Endothelial cell of umbilical vein (primary cell): Measurements from ENCODE around the gene LSM11. TPM values are rescaled to one million over a fixed set of nuclear protein-coding genes. Genes with fewer than 3 reads are reported as not detected.

Experiments used
- BruUV-seq: library from RNA; stranded (reverse); fragments of 400-500 nt; replicated peaks from 2 replicates; lab custom pipeline; 2021; lab: Mats Ljungman, UMichigan
- CTCF ChIA-PET: fragments of 300-600, 350-600 bp; sonication (Branson Sonifier 250); formaldehyde crosslinking; loops from one replicate; lab custom pipeline; 2021; ENCODE audit warnings: antibody characterized with exemption, inconsistent platforms; lab: Charles Lee
- POLR2A ChIA-PET: fragments of 300-600, 350-600 bp; sonication (Branson Sonifier 250); formaldehyde crosslinking; loops from one replicate; lab custom pipeline; 2021; ENCODE audit warnings: antibody characterized with exemption, inconsistent platforms; lab: Charles Lee
- DNase-seq: peaks from one replicate; pipeline ENCODE4 v3.0.0-alpha.2; 2011; ENCODE audit warnings: low read depth, low spot score
- FAIRE-seq: peaks from 2 replicates; lab custom pipeline; 2011; peaks lifted over from hg19 to GRCh38; lab: Jason Lieb, UNC
- H2AFZ ChIP-seq: 2 replicates; pipeline ENCODE4 v1.6.0; 2012; ENCODE audit warnings: low read depth, low read length, control low read depth, inconsistent platforms
- H3K27ac ChIP-seq: 2 replicates; pipeline ENCODE4 v1.5.1; 2011; ENCODE audit warnings: low read depth, mild to moderate bottlenecking, control low read depth, low read length, moderate library complexity; ENCODE audit not compliant: insufficient read depth
- H3K27me3 ChIP-seq, 2 experiments: 2 replicates each; pipeline versions ENCODE4 v1.6.0 to v1.6.1; 2011; ENCODE audit warnings: low read length in 2 of 2, mixed read lengths in 1 of 2; ENCODE audit not compliant: control insufficient read depth in 2 of 2, insufficient read depth in 2 of 2
- H3K36me3 ChIP-seq, 2 experiments: 2 replicates in 1 of 2; 3 replicates in 1 of 2; pipeline ENCODE4 v1.5.1; 2011; ENCODE audit warnings: low read length in 2 of 2, mild to moderate bottlenecking in 1 of 2, moderate library complexity in 1 of 2; ENCODE audit not compliant: control insufficient read depth in 2 of 2, insufficient read depth in 2 of 2; ENCODE audit errors: extremely low read depth in 1 of 2
- H3K4me1 ChIP-seq: 3 replicates; pipeline ENCODE4 v1.5.1; 2011; ENCODE audit warnings: mild to moderate bottlenecking, low read length; ENCODE audit not compliant: control insufficient read depth, insufficient read depth; ENCODE audit errors: extremely low read depth
- H3K4me2 ChIP-seq: 2 replicates; pipeline ENCODE4 v1.6.1; 2011; ENCODE audit warnings: low read length, control low read depth, mixed read lengths; ENCODE audit not compliant: insufficient read depth
- H3K4me3 ChIP-seq, 3 experiments: fragments of 200-600 bp in 1 of 3; sonication (generic), shearing (Covaris generic) in 1 of 3; replicated peaks in 1 of 3; 2 replicates each; pipeline ENCODE4 v1.5.1; 2011 to 2016; ENCODE audit warnings: control low read depth in 3 of 3, low read length in 3 of 3, mild to moderate bottlenecking in 2 of 3, inconsistent platforms in 1 of 3, low read depth in 1 of 3, moderate library complexity in 1 of 3; ENCODE audit not compliant: insufficient read depth in 1 of 3
- H3K79me2 ChIP-seq: 2 replicates; pipeline ENCODE4 v1.6.0; 2012; ENCODE audit warnings: low read length, inconsistent platforms; ENCODE audit not compliant: control insufficient read depth, insufficient read depth
- H3K9ac ChIP-seq: replicated peaks from 2 replicates; pipeline ENCODE3; 2011; ENCODE audit warnings: low read length, control low read depth; ENCODE audit not compliant: insufficient read depth; ENCODE audit errors: extremely low read depth
- H3K9me1 ChIP-seq: replicated peaks from 3 replicates; pipeline ENCODE4 v1.6.0; 2011; ENCODE audit warnings: mild to moderate bottlenecking, low read length; ENCODE audit not compliant: control insufficient read depth, insufficient read depth; ENCODE audit errors: extremely low read depth
- H3K9me3 ChIP-seq: replicated peaks from 2 replicates; pipeline ENCODE4 v1.5.1; 2012; ENCODE audit warnings: low read length, inconsistent platforms; ENCODE audit not compliant: control insufficient read depth, insufficient read depth
- H4K20me1 ChIP-seq: replicated peaks from 2 replicates; pipeline ENCODE3; 2011; ENCODE audit warnings: mild to moderate bottlenecking, low read length; ENCODE audit not compliant: control insufficient read depth, insufficient read depth; ENCODE audit errors: extremely low read depth
- EZH2 ChIP-seq: IDR thresholded peaks from 2 replicates; pipeline ENCODE4 v1.6.1; 2012; ENCODE audit warnings: borderline replicate concordance, low read depth, mild to moderate bottlenecking, moderate library complexity, low read length, inconsistent platforms; ENCODE audit not compliant: severe bottlenecking
- FOS ChIP-seq: IDR thresholded peaks from 2 replicates; pipeline ENCODE4 v1.6.1; 2011; ENCODE audit warnings: mild to moderate bottlenecking, low read length, moderate library complexity, borderline replicate concordance; ENCODE audit not compliant: insufficient read depth
- GATA2 ChIP-seq: IDR thresholded peaks from 2 replicates; pipeline ENCODE4 v1.7.0; 2011; ENCODE audit warnings: low read depth, mild to moderate bottlenecking, moderate library complexity, mixed read lengths, low read length; ENCODE audit not compliant: insufficient read length, insufficient read depth
- JUN ChIP-seq: IDR thresholded peaks from 2 replicates; pipeline ENCODE4 v1.6.1; 2011; ENCODE audit warnings: borderline replicate concordance, low read depth; ENCODE audit not compliant: insufficient read length, insufficient read depth
- MYC ChIP-seq: IDR thresholded peaks from one replicate; pipeline ENCODE4 v1.6.1; 2011; ENCODE audit warnings: mild to moderate bottlenecking, low read depth, low read length
- POLR2A ChIP-seq: IDR thresholded peaks from 2 replicates; pipeline ENCODE4 v1.6.1; 2012; ENCODE audit warnings: low read depth, mild to moderate bottlenecking, control low read depth, low read length
- POLR2AphosphoS5 ChIP-seq: IDR thresholded peaks from 2 replicates; pipeline ENCODE4 v1.6.1; 2012; ENCODE audit warnings: low read depth, mild to moderate bottlenecking, control low read depth, low read length, moderate library complexity; ENCODE audit not compliant: insufficient read depth
- dilution Hi-C: fragments of 300-500 bp; cut with MboI; formaldehyde crosslinking; loops from one replicate; pipeline ENCODE4 v1.15.0; 2019; ENCODE audit warnings: low sequenced_read_pairs; ENCODE audit not compliant: extremely low pct_ligation_motif_present
- intact Hi-C: fragments of 100-400 bp; cut with micrococcal nuclease; formaldehyde crosslinking; loops from one replicate; pipeline ENCODE4 v1.10.0; 2022
- polyA plus RNA-seq, 4 experiments: library from polyadenylated mRNA; depleted of rRNA in 3 of 4; stranded (reverse) in 3 of 4; unstranded in 1 of 4; fragments of >200 nt; gene quantifications; 2 replicates each; pipeline versions ENCODE4 v1.2.1 to v1.2.3, GENCODE V29; 2011 to 2012; ENCODE audit warnings: missing spikeins in 1 of 4
- total RNA-seq: library from RNA; stranded (reverse); gene quantifications from 2 replicates; pipeline ENCODE4 v1.2.3, GENCODE V29; 2021
- TF ChIP-seq, protein P1 (sequence below): IDR thresholded peaks from 2 replicates; pipeline ENCODE4 v1.6.1; 2011; ENCODE audit not compliant: insufficient read depth, insufficient read length
- TF ChIP-seq, protein P2 (sequence below), 2 donors: IDR thresholded peaks; 1 replicate in 1 of 2; 2 replicates in 1 of 2; pipeline ENCODE4 v1.5.1; 2011; ENCODE audit warnings: low read length in 2 of 2, mild to moderate bottlenecking in 2 of 2, moderate library complexity in 2 of 2, control low read depth in 1 of 2, inconsistent platforms in 1 of 2, low read depth in 1 of 2; ENCODE audit not compliant: insufficient read depth in 1 of 2; ENCODE audit errors: extremely low read depth in 1 of 2

Gene LSM11
- total and polyA plus RNA-seq, 2 donors (not counting 3 experiments of a cell fraction or from before 2014, with no cell fraction given), result 3.5 to 7.3 TPM

DNA sequence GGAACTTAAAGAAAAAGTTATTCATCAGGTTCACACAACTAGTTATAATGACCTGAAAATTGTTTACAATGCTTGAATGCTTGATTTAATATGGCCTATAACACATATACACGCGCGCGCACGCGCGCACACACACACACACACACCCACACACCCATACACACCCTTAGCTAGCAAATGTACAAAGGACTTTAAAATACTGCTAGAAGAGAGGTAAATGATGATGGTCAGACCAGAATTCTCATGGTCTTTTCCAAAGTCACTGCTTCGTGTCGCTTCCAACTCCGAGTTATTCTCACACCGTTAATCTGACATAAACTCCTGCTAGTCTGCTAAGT, 5.9 kb downstream of the LSM11 start:
- dilution Hi-C loops, result no loop called here

DNA sequence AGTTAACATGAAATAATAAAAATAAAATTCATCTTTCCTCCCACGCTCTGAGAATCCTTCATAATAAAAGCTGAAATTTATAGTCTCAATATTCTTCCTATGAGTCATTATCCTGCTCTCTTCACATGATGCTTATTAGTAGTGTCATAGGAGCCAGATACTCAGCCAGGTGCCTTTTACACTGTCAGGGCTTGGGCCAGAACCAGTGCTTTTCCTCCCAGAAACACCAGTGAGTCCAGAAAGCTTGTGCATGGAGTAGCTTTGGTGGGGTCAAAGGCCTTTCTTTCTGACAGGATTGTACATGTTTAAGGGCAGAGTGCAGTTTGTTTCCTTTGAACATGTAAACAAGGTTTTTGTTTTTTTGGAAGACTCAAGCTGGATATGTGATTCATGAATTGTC, 6.8 kb downstream of the LSM11 start:
- H3K27ac ChIP-seq, result no peak overlapping the region
- dilution Hi-C loops, result no loop called here
- DNase-seq (peak; percentile 22), FAIRE-seq (no peak)
- intact Hi-C loops, result no loop called here
- CTCF ChIA-PET, result interaction anchor here (0.7 to 1.0 kb wide), 2 partner anchors 13 to 422 kb away, joined by 3 to 4 read pairs; no protein-coding TSS in a partner anchor
- H3K36me3 ChIP-seq, result peaks cover 2 to 7% of the 10 kb centered on the region in 2 experiments
- H3K79me2 ChIP-seq, result peaks cover 8% of the 10 kb centered on the region
- H3K4me3 ChIP-seq, result no peak overlapping the region
- no peaks in the 10 kb centered on the region for H3K9me1 ChIP-seq
- TF ChIP-seq GATA2 (no peak), FOS (peak; percentile 64), POLR2AphosphoS5 (no peak), JUN (peak; percentile 55), MYC (no peak), EZH2 (no peak), POLR2A (no peak)
- TF ChIP-seq, protein P1, sequence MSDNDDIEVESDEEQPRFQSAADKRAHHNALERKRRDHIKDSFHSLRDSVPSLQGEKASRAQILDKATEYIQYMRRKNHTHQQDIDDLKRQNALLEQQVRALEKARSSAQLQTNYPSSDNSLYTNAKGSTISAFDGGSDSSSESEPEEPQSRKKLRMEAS, result no peak
- TF ChIP-seq, protein P2, sequence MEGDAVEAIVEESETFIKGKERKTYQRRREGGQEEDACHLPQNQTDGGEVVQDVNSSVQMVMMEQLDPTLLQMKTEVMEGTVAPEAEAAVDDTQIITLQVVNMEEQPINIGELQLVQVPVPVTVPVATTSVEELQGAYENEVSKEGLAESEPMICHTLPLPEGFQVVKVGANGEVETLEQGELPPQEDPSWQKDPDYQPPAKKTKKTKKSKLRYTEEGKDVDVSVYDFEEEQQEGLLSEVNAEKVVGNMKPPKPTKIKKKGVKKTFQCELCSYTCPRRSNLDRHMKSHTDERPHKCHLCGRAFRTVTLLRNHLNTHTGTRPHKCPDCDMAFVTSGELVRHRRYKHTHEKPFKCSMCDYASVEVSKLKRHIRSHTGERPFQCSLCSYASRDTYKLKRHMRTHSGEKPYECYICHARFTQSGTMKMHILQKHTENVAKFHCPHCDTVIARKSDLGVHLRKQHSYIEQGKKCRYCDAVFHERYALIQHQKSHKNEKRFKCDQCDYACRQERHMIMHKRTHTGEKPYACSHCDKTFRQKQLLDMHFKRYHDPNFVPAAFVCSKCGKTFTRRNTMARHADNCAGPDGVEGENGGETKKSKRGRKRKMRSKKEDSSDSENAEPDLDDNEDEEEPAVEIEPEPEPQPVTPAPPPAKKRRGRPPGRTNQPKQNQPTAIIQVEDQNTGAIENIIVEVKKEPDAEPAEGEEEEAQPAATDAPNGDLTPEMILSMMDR (IDR thresholded peaks at IDR 0.05; ENCODE audit: extremely low read depth in 1 of 2, insufficient read depth in 1 of 2, low read depth in 1 of 2, low read length in 2 of 2), result no peak
- H3K4me1 ChIP-seq, result peaks cover 8% of the 10 kb centered on the region
- H4K20me1 ChIP-seq, result no peaks in the 10 kb centered on the region
- no peaks in the 10 kb centered on the region for H3K9me3 ChIP-seq
- BruUV-seq, result no TSS peak
- H3K9ac ChIP-seq, result no peak overlapping the region
- H2AFZ ChIP-seq, result no peak overlapping the region
- H3K4me2 ChIP-seq, result no peak overlapping the region
- POLR2A ChIA-PET, result no interaction called here
- no peaks in the 10 kb centered on the region for H3K27me3 ChIP-seq

More for the DNA sequence above, 5.9 kb downstream of the LSM11 start:
- no peak for DNase-seq
- H3K9me3 ChIP-seq, result no peaks in the 10 kb centered on the region
- no peak for FAIRE-seq
- peaks cover 0 to 7% of the 10 kb centered on the region in 2 experiments for H3K36me3 ChIP-seq
- intact Hi-C loops, result no loop called here
- ChIA-PET CTCF (interaction anchor here (0.9 kb wide), 1 partner anchor 199 kb away, joined by 3 read pairs; no protein-coding TSS in a partner anchor), POLR2A (no interaction called here)
- peaks cover 14% of the 10 kb centered on the region for H3K79me2 ChIP-seq
- H3K27ac ChIP-seq, result no peak overlapping the region
- H2AFZ ChIP-seq, result no peak overlapping the region
- no peak for TF ChIP-seq GATA2
- H3K4me3 ChIP-seq, result no peak overlapping the region
- no peak overlapping the region for H3K9ac ChIP-seq
- H4K20me1 ChIP-seq, result no peaks in the 10 kb centered on the region
- no peaks in the 10 kb centered on the region for H3K9me1 ChIP-seq
- no TSS peak for BruUV-seq
- no peaks in the 10 kb centered on the region for H3K27me3 ChIP-seq
- H3K4me1 ChIP-seq, result peaks cover 17% of the 10 kb centered on the region
- no peak overlapping the region for H3K4me2 ChIP-seq
